HG03469 (cell line): ENCODE data around the gene LMTK3.
"Not testable (repeated sequence)": the region's sequence is repeated elsewhere in the genome, so short reads cannot be mapped to it uniquely, and the experiment has no call there.

Experiments
- ATAC-seq: cut with Tn5 transposase; IDR thresholded peaks from one replicate; pipeline ENCODE4 v1.9.1; 2021; ENCODE audit warnings: mild to moderate bottlenecking, moderate library complexity, moderate number of reproducible peaks; ENCODE audit not compliant: unreplicated experiment

The LMTK3 gene

GRCh38 chr19:48539503-48540096 lies 28.0 kb upstream of the LMTK3 start:
- no peak for ATAC-seq

GRCh38 chr19:48538057-48538456 lies 26.4 kb upstream of the LMTK3 start:
- not testable (repeated sequence) for ATAC-seq

GRCh38 chr19:48537541-48537940 lies 25.9 kb upstream of the LMTK3 start:
- ATAC-seq, result no peak

- no peak for ATAC-seq
These were observed 22.1 kb upstream of the LMTK3 start for GRCh38 chr19:48533770-48534169.

GRCh38 chr19:48530770-48531169 lies 19.1 kb upstream of the LMTK3 start:
- no peak for ATAC-seq

GRCh38 chr19:48530066-48530720 lies 18.6 kb upstream of the LMTK3 start:
- ATAC-seq, result no peak

GRCh38 chr19:48529156-48529555 lies 17.5 kb upstream of the LMTK3 start:
- no peak for ATAC-seq

- ATAC-seq, result no peak
These were observed 13.1 kb upstream of the LMTK3 start for GRCh38 chr19:48524732-48525131.

GRCh38 chr19:48524221-48524620 lies 12.6 kb upstream of the LMTK3 start:
- ATAC-seq, result no peak

- ATAC-seq, result no peak
These were observed 8.5 kb upstream of the LMTK3 start for GRCh38 chr19:48520134-48520533.

GRCh38 chr19:48519426-48519825 lies 7.8 kb upstream of the LMTK3 start:
- ATAC-seq, result not testable (repeated sequence)

- no peak for ATAC-seq
These were observed 6.6 kb upstream of the LMTK3 start for GRCh38 chr19:48518207-48518606.

GRCh38 chr19:48516536-48516935 lies 4.9 kb upstream of the LMTK3 start:
- no peak for ATAC-seq

GRCh38 chr19:48514123-48514458 lies 2.5 kb upstream of the LMTK3 start:
- ATAC-seq, result no peak

GRCh38 chr19:48513289-48514122 lies 1.9 kb upstream of the LMTK3 start:
- no peak for ATAC-seq

- no peak for ATAC-seq
These were observed 1.1 kb upstream of the LMTK3 start for GRCh38 chr19:48512504-48513288.

GRCh38 chr19:48511321-48511731 lies 309 bp downstream of the LMTK3 start:
- no peak for ATAC-seq

GRCh38 chr19:48510421-48511268 lies 990 bp downstream of the LMTK3 start:
- ATAC-seq, result no peak

GRCh38 chr19:48509467-48510194 lies 2.0 kb downstream of the LMTK3 start:
- no peak for ATAC-seq
